ENCODE measurements around the gene SOX6. TPM values are rescaled to one million over a fixed set of nuclear protein-coding genes. Genes with fewer than 3 reads are reported as not detected.

SOX6 gene
- polyA plus RNA-seq, 1 donor from 2014 or later: 2.2 TPM

DNA sequence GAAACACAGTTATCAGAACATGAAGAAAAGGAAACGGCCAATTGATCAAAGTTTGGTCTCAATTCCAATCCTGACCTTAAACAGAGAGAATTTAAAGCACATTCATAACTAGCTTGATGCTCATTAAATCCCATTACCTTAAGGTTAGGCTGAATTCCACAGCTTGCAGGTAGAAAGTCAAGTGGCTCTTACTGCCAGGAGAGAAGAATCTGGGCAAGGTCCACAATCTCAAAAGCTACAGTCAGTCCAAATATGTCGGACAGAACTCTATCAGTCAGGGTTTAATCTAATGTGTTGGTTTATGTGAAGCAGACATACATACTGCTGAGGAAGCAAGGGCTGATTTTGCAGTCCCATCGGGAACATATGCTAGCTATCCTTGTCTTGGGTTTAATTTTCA is 348.8 kb downstream of the SOX6 start:
- Histone ChIP-seq H3K9ac (ENCODE audit: low read length) (no peak overlapping the region), H3K36me3 (ENCODE audit: insufficient read depth, low read length) (no peaks in the 10 kb centered on the region), H3K9me2 (ENCODE audit: insufficient read depth, low read length) (no peaks in the 10 kb centered on the region), H3K4me2 (ENCODE audit: low read length) (no peak overlapping the region), H3K79me2 (replicated peaks; ENCODE audit: insufficient read depth, low read length) (no peaks in the 10 kb centered on the region), H3K9me3 (ENCODE audit: low read length) (no peaks in the 10 kb centered on the region), H2AFZ (ENCODE audit: low read depth, low read length) (no peak overlapping the region), H3K27ac (ENCODE audit: low read length) (no peak overlapping the region), H3K27me3 (ENCODE audit: insufficient read depth, low read depth, low read length) (peaks cover 19% of the 10 kb centered on the region), H3K4me3 (ENCODE audit: low read length) (no peak overlapping the region), H3F3A (ENCODE audit: insufficient read depth, low read length, poor library complexity, severe bottlenecking) (no peaks in the 10 kb centered on the region), H4K20me1 (ENCODE audit: insufficient read depth) (no peaks in the 10 kb centered on the region)
- TF ChIP-seq, protein P1, sequence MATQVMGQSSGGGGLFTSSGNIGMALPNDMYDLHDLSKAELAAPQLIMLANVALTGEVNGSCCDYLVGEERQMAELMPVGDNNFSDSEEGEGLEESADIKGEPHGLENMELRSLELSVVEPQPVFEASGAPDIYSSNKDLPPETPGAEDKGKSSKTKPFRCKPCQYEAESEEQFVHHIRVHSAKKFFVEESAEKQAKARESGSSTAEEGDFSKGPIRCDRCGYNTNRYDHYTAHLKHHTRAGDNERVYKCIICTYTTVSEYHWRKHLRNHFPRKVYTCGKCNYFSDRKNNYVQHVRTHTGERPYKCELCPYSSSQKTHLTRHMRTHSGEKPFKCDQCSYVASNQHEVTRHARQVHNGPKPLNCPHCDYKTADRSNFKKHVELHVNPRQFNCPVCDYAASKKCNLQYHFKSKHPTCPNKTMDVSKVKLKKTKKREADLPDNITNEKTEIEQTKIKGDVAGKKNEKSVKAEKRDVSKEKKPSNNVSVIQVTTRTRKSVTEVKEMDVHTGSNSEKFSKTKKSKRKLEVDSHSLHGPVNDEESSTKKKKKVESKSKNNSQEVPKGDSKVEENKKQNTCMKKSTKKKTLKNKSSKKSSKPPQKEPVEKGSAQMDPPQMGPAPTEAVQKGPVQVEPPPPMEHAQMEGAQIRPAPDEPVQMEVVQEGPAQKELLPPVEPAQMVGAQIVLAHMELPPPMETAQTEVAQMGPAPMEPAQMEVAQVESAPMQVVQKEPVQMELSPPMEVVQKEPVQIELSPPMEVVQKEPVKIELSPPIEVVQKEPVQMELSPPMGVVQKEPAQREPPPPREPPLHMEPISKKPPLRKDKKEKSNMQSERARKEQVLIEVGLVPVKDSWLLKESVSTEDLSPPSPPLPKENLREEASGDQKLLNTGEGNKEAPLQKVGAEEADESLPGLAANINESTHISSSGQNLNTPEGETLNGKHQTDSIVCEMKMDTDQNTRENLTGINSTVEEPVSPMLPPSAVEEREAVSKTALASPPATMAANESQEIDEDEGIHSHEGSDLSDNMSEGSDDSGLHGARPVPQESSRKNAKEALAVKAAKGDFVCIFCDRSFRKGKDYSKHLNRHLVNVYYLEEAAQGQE (IDR thresholded peaks at IDR 0.05; ENCODE audit: borderline replicate concordance): no peak

DNA sequence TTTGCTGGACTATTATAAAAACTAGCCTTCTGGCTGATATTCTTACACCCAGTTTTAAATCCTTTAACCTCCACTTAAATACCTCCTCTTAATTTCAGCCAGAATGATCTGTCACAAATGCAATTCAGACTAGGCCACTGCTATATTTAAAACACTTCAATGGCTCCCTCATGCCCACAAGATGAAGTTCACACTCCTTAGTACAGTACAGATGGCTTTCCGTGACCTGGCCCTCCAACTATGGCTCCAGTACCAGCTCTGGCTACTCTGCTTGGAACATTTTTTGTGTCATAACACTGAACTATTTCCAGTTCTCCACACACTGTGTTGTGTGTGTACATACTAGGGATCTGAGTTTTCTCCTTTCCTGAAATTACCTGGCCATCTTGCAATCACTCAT is 353.4 kb downstream of the SOX6 start:
- no peaks in the 10 kb centered on the region for H3F3A ChIP-seq (ENCODE audit: insufficient read depth, low read length, poor library complexity, severe bottlenecking)
- H3K27me3 ChIP-seq (ENCODE audit: insufficient read depth, low read depth, low read length): peaks cover 24% of the 10 kb centered on the region
- H3K27ac ChIP-seq (ENCODE audit: low read length): no peak overlapping the region
- no peak for TF ChIP-seq MXI1 (conservative IDR thresholded peaks at IDR 0.05; ENCODE audit: poor library complexity, severe bottlenecking)
- TF ChIP-seq EP300 (conservative IDR thresholded peaks at IDR 0.05; ENCODE audit: poor library complexity, severe bottlenecking): no peak
- no peak for TF ChIP-seq POLR2AphosphoS5 (IDR thresholded peaks at IDR 0.05)
- no peak for TF ChIP-seq SMC3 (conservative IDR thresholded peaks at IDR 0.05; ENCODE audit: poor library complexity)
- TF ChIP-seq, protein P2, sequence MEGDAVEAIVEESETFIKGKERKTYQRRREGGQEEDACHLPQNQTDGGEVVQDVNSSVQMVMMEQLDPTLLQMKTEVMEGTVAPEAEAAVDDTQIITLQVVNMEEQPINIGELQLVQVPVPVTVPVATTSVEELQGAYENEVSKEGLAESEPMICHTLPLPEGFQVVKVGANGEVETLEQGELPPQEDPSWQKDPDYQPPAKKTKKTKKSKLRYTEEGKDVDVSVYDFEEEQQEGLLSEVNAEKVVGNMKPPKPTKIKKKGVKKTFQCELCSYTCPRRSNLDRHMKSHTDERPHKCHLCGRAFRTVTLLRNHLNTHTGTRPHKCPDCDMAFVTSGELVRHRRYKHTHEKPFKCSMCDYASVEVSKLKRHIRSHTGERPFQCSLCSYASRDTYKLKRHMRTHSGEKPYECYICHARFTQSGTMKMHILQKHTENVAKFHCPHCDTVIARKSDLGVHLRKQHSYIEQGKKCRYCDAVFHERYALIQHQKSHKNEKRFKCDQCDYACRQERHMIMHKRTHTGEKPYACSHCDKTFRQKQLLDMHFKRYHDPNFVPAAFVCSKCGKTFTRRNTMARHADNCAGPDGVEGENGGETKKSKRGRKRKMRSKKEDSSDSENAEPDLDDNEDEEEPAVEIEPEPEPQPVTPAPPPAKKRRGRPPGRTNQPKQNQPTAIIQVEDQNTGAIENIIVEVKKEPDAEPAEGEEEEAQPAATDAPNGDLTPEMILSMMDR (IDR thresholded peaks at IDR 0.05; ENCODE audit: poor library complexity, severe bottlenecking): no peak
- TF ChIP-seq, protein P1 (IDR thresholded peaks at IDR 0.05; ENCODE audit: borderline replicate concordance): no peak
- TF ChIP-seq EZH2 (IDR thresholded peaks at IDR 0.05; ENCODE audit: borderline replicate concordance, insufficient read depth, low read length, poor library complexity, severe bottlenecking): no peak
- TF ChIP-seq RAD21 (conservative IDR thresholded peaks at IDR 0.05): no peak
- TF ChIP-seq TAF1 (IDR thresholded peaks at IDR 0.05; ENCODE audit: low read depth): no peak
- H3K36me3 ChIP-seq (ENCODE audit: insufficient read depth, low read length): no peaks in the 10 kb centered on the region
- H3K4me2 ChIP-seq (ENCODE audit: low read length): no peak overlapping the region
- no peak overlapping the region for H3K9ac ChIP-seq (ENCODE audit: low read length)
- H3K4me3 ChIP-seq (ENCODE audit: low read length): no peak overlapping the region
- H2AFZ ChIP-seq (ENCODE audit: low read depth, low read length): no peak overlapping the region
- H3K9me3 ChIP-seq (ENCODE audit: low read length): no peaks in the 10 kb centered on the region
- no peaks in the 10 kb centered on the region for H3K79me2 ChIP-seq (replicated peaks; ENCODE audit: insufficient read depth, low read length)
- H3K9me2 ChIP-seq (ENCODE audit: insufficient read depth, low read length): no peaks in the 10 kb centered on the region
- H4K20me1 ChIP-seq (ENCODE audit: insufficient read depth): no peaks in the 10 kb centered on the region
